ENCODE results near the gene BUB1B.
"Not testable (repeated sequence)": the region's sequence is repeated elsewhere in the genome, so short reads cannot be mapped to it uniquely, and the experiment has no call there.

Gene BUB1B

GRCh38 chr15:40115670-40116093 is 45.2 kb upstream of the BUB1B start:
- no peaks in the 10 kb centered on the region for H3K4me1 ChIP-seq (ENCODE audit: insufficient read depth, poor library complexity, severe bottlenecking)
- H3K36me3 ChIP-seq (ENCODE audit: low read depth), result no peaks in the 10 kb centered on the region
- no peak for DNase-seq (ENCODE audit: low spot score)
- no peak for TF ChIP-seq CTCF (IDR thresholded peaks at IDR 0.05; ENCODE audit: poor library complexity, severe bottlenecking)
- ATAC-seq (ENCODE audit: low read depth), result peak; percentile 61
- H3K4me3 ChIP-seq (ENCODE audit: severe bottlenecking), result no peak overlapping the region
- no peaks in the 10 kb centered on the region for H3K9me3 ChIP-seq (ENCODE audit: severe bottlenecking)
- H3K27ac ChIP-seq (ENCODE audit: poor library complexity, severe bottlenecking), result no peak overlapping the region
- no peaks in the 10 kb centered on the region for H3K27me3 ChIP-seq (ENCODE audit: insufficient read depth, poor library complexity, severe bottlenecking)

GRCh38 chr15:40118473-40118872 is 42.4 kb upstream of the BUB1B start:
- Histone ChIP-seq H3K36me3 (ENCODE audit: low read depth) (no peaks in the 10 kb centered on the region), H3K27me3 (ENCODE audit: insufficient read depth, poor library complexity, severe bottlenecking) (no peaks in the 10 kb centered on the region), H3K9me3 (ENCODE audit: severe bottlenecking) (no peaks in the 10 kb centered on the region), H3K27ac (ENCODE audit: poor library complexity, severe bottlenecking) (no peak overlapping the region), H3K4me1 (ENCODE audit: insufficient read depth, poor library complexity, severe bottlenecking) (no peaks in the 10 kb centered on the region), H3K4me3 (ENCODE audit: severe bottlenecking) (no peak overlapping the region)
- TF ChIP-seq CTCF (IDR thresholded peaks at IDR 0.05; ENCODE audit: poor library complexity, severe bottlenecking), result no peak
- no peak for DNase-seq (ENCODE audit: low spot score)
- ATAC-seq (ENCODE audit: low read depth), result peak; percentile 24; the same call in 1 of the 3 replicates

GRCh38 chr15:40121911-40122638 is 38.8 kb upstream of the BUB1B start:
- no peak overlapping the region for H3K4me3 ChIP-seq (ENCODE audit: severe bottlenecking)
- no peaks in the 10 kb centered on the region for H3K27me3 ChIP-seq (ENCODE audit: insufficient read depth, poor library complexity, severe bottlenecking)
- H3K9me3 ChIP-seq (ENCODE audit: severe bottlenecking), result no peaks in the 10 kb centered on the region
- TF ChIP-seq CTCF (IDR thresholded peaks at IDR 0.05; ENCODE audit: poor library complexity, severe bottlenecking), result no peak
- H3K4me1 ChIP-seq (ENCODE audit: insufficient read depth, poor library complexity, severe bottlenecking), result peaks cover 15% of the 10 kb centered on the region
- ATAC-seq (ENCODE audit: low read depth) (no peak), DNase-seq (ENCODE audit: low spot score) (no peak)
- no peak overlapping the region for H3K27ac ChIP-seq (ENCODE audit: poor library complexity, severe bottlenecking)
- H3K36me3 ChIP-seq (ENCODE audit: low read depth), result no peaks in the 10 kb centered on the region

- not testable (repeated sequence) for H3K4me3 ChIP-seq (ENCODE audit: severe bottlenecking); H3K27ac ChIP-seq (ENCODE audit: poor library complexity, severe bottlenecking); H3K9me3 ChIP-seq (ENCODE audit: severe bottlenecking); ATAC-seq (ENCODE audit: low read depth); H3K36me3 ChIP-seq (ENCODE audit: low read depth); DNase-seq (ENCODE audit: low spot score); H3K27me3 ChIP-seq (ENCODE audit: insufficient read depth, poor library complexity, severe bottlenecking)
- peaks cover 15% of the 10 kb centered on the region for H3K4me1 ChIP-seq (ENCODE audit: insufficient read depth, poor library complexity, severe bottlenecking)
These were observed 37.9 kb upstream of the BUB1B start for GRCh38 chr15:40122989-40123388.

- peaks cover 15% of the 10 kb centered on the region for H3K4me1 ChIP-seq (ENCODE audit: insufficient read depth, poor library complexity, severe bottlenecking)
- not testable (repeated sequence) for ATAC-seq (ENCODE audit: low read depth); H3K4me3 ChIP-seq (ENCODE audit: severe bottlenecking); H3K27me3 ChIP-seq (ENCODE audit: insufficient read depth, poor library complexity, severe bottlenecking); H3K27ac ChIP-seq (ENCODE audit: poor library complexity, severe bottlenecking); H3K36me3 ChIP-seq (ENCODE audit: low read depth); DNase-seq (ENCODE audit: low spot score); H3K9me3 ChIP-seq (ENCODE audit: severe bottlenecking)
These were observed 37.0 kb upstream of the BUB1B start for GRCh38 chr15:40123863-40124262.

GRCh38 chr15:40124333-40124732 is 36.5 kb upstream of the BUB1B start:
- peaks cover 15% of the 10 kb centered on the region for H3K4me1 ChIP-seq (ENCODE audit: insufficient read depth, poor library complexity, severe bottlenecking)
- ATAC-seq (ENCODE audit: low read depth); H3K36me3 ChIP-seq (ENCODE audit: low read depth); H3K4me3 ChIP-seq (ENCODE audit: severe bottlenecking); H3K9me3 ChIP-seq (ENCODE audit: severe bottlenecking); DNase-seq (ENCODE audit: low spot score); H3K27me3 ChIP-seq (ENCODE audit: insufficient read depth, poor library complexity, severe bottlenecking); H3K27ac ChIP-seq (ENCODE audit: poor library complexity, severe bottlenecking): not testable (repeated sequence)

- not testable (repeated sequence) for H3K27ac ChIP-seq (ENCODE audit: poor library complexity, severe bottlenecking); H3K27me3 ChIP-seq (ENCODE audit: insufficient read depth, poor library complexity, severe bottlenecking); H3K36me3 ChIP-seq (ENCODE audit: low read depth); DNase-seq (ENCODE audit: low spot score); H3K9me3 ChIP-seq (ENCODE audit: severe bottlenecking); H3K4me3 ChIP-seq (ENCODE audit: severe bottlenecking)
- H3K4me1 ChIP-seq (ENCODE audit: insufficient read depth, poor library complexity, severe bottlenecking), result peaks cover 15% of the 10 kb centered on the region
- peak; percentile 86 for ATAC-seq (ENCODE audit: low read depth)
These were observed 36.0 kb upstream of the BUB1B start for GRCh38 chr15:40124807-40125285.

Data from RWPE2 (cell line).